CD1c-positive myeloid dendritic cell (primary cell): ENCODE data around the gene REG4.
"Not testable (repeated sequence)": the region's sequence is repeated elsewhere in the genome, so short reads cannot be mapped to it uniquely, and the experiment has no call there.

Experiments used
- DNase-seq: peaks from one replicate; pipeline ENCODE4 v3.0.0-alpha.2; 2016; ENCODE audit errors: extremely low spot score

REG4 gene

DNA sequence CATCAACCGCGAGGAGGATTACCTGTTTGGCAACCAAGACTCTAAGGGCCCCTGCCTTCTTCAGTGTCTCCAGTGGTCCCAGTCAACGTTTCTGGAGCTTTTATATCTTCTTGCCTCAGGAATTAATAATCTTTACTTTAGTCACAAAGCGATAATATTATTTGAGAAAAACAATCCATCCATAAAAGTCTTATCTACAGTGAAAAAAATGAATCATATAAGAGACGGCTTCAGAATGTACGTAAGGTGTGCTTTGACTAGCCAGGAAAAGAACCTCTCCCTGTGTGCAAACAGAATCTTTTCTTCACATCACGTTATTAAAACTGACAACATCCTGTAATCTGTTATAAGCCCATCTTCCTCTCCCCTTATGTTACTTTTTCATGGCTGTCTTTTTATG is at the start of gene REG4:
REG4 (minus strand) TSS at position 74 of the 400 bp plus-strand sequence. CDS start 2,691 bp downstream, outside the sequence.
- DNase-seq: no peak

- peak; percentile 17 for DNase-seq
Observed at GRCh38 chr1:119859647-119860046, 48.4 kb upstream of the REG4 start.

DNA sequence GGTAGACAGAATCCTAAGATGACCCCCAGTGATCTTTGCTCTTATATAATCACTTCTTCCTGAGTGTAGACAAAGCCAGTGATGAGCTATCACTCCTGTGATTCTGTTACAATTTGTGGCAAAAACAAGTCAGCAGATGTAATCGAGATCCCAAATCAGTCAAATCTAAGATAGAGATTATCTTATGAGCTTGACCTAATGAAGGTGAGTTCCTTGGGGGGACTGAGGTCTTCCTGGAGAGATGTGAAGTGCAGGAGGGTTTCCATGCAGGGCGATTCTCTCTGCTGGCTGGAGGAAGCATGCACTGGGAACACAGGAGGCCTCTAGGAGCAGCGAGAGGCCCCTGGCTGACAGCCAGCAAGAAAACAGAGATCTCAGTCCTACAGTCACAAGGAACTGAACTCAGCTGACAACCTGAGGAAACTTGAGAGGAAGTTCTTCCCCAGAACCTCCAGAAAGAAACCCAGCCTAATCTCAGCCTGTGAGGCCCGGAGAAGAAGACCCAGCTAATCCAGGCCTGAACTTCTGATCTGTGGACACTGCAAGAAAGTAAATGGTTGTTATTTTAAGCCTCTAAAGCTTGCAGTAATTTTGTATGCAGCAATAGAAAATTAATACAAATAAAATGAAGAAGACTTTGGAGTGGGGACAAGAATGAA is 47.4 kb upstream of the REG4 start:
- DNase-seq: peak; percentile 7

DNA sequence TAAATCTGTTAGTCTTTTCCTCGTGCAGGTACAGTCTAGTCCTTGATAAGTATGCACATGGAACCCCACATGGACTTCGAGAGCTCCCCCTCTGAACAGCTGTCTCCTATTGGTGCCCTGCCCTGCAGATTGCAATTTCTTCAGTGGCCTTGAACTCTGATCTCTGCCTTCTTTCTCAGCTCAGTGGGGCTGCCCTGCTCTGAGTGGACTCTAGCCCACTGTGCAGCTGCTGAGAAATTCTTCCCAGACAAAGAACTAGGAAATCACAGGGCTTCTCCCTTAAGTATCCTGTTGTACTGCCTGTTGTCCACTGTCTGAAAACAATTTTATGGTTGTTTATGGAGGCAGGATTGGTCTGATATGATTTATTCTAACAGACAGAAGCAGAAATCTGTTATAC is 46.9 kb upstream of the REG4 start:
- no peak for DNase-seq

GRCh38 chr1:119853155-119853554 is 41.9 kb upstream of the REG4 start:
- no peak for DNase-seq

- DNase-seq: not testable (repeated sequence)
Observed at GRCh38 chr1:119844206-119844605, 32.9 kb upstream of the REG4 start.

GRCh38 chr1:119841306-119841705 is 30.0 kb upstream of the REG4 start:
- no peak for DNase-seq

DNA sequence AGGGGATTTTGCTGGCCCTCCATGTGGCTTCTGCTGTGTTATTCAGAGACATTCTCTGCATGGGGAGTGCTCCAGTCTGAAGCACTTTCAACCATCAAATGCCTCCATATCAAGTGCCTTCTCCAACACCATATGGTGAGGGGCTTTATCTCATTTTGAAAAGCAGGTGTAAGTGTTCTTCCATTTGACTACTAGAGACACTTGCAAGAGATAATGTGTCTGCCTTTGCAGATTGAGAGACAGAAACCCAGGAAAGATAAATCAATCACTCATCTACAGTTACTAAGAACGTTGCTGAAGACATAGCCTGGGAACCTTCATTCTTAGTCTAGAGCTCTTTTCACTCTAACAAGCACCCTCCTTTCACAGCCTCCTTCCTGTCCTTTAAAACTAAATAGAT is 29.5 kb upstream of the REG4 start:
- DNase-seq: no peak

DNA sequence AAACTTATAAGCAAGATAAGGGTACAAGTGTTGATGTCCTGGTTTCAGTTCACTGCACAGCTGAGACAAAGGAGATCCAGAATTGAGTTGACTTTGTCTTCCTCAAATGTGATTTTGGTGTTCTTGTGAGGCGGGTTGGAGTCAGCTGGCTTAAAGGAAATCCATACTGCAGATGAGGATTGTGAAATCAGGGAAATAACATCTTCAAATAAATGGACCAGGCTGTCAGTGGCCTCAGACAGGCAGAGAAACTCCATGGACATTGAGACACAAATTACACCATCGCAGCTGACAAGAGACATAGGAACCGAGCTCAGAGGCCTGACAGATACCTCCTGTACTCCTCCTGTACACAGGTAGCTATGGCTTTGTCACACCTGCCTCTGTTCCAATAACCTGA is 27.0 kb upstream of the REG4 start:
- peak; percentile 33 for DNase-seq

- DNase-seq: no peak
Observed at GRCh38 chr1:119834990-119835389, 23.7 kb upstream of the REG4 start.

DNA sequence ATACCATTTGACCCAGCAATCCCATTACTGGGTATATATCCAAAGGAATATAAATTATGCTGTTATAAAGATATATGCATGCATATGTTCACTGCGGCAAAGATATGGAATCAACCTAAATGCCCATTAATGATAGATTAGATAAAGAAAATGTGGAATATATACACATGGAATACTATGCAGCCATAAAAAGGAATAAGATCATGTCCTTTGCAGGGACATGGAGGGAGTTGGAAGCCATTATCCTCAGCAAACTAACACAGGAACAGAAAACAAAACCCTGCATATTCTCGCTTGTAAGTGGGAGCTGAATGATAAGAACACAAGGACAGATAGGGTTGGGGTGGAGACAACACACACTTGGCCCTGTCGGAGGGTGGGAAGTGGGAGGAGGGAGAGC is 19.8 kb upstream of the REG4 start:
- no peak for DNase-seq

- DNase-seq: no peak
Observed at GRCh38 chr1:119829625-119830024, 18.4 kb upstream of the REG4 start.

DNA sequence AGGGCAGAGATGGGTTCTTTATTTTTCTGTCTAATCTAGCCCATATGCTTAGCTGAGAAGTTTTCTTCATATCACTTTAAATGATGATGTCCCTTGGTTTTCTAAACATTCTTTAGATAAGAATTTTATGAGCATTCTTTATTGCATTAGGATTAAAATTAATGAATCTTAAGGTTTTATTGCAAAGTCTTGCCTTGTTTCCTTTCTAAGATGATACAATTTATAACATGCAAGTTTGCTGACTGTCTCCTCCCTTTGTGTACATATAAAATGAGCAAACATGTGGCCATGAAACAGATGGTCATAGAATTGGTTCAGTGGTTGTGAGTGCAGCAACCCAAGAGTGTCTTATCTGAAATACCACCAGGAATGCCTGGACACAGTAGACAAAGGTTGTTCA is 17.7 kb upstream of the REG4 start:
- DNase-seq: not testable (repeated sequence)

DNA sequence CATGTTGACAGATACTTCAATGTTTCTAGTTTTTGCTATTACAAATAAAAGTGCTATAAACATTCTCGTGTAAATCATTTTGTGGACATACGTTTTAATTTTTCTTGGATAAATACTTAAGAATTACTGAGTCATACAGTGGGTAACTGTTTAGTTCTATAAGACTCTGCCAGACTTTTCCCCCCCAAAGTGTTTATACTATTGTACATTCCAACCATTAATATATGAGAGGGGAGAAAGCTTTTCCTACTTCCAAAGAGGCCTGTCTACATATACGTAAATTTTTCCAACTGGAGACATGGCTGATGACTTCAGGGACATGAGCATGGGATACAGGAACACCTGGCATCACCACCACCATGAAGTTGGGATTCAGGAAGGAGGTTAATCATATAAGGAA is 17.0 kb upstream of the REG4 start:
- DNase-seq: no peak

- no peak for DNase-seq
Observed at GRCh38 chr1:119827010-119827409, 15.8 kb upstream of the REG4 start.

DNA sequence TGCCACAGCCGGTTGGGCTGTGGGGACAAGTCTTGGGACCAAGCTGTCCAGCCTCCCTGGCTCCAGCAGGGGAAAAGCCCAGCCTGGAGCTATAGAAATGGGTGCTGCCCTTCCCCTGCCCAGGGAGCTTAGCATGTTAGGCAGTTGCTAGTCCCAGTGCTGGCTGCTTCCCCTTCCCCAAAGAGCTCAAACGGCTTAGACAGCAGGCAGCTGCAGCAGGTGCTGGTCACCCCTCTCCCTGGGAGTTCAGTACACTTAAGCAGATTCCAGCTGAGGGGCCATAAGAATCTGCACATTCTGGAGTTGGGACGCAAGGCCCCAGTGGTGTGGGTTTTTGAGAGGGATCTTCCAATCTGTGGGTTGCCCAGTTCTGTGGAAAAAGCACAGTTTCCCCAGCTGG is 11.1 kb upstream of the REG4 start:
- no peak for DNase-seq

- DNase-seq: no peak
Observed at GRCh38 chr1:119818181-119818580, 6.9 kb upstream of the REG4 start.

- no peak for DNase-seq
Observed at GRCh38 chr1:119816407-119816806, 5.1 kb upstream of the REG4 start.

- DNase-seq: no peak
Observed at GRCh38 chr1:119815928-119816327, 4.7 kb upstream of the REG4 start.

DNA sequence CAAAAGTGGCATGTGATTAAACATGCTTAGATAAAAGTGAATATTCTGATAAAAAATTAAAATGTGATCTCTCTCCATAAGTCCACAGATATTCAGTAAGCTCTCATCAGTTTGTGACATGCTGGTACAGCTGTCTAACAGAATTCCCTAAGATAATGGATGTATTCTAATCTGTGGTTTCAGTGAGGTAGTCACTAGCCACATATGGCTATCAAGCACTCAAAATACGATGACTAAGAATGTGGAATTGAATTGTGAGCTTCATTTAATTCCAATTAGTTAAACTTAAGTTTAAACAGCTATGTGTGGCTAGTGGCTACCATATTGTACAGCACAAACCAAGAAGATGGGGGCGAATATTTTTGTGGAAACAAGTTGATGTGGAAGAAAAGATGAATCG is 4.1 kb upstream of the REG4 start:
- DNase-seq: no peak

GRCh38 chr1:119814288-119814687 is 3.0 kb upstream of the REG4 start:
- DNase-seq: no peak

GRCh38 chr1:119811985-119812557 is 811 bp upstream of the REG4 start:
- DNase-seq: no peak

GRCh38 chr1:119808972-119809550 is 2.2 kb downstream of the REG4 start:
- DNase-seq: peak; percentile 69

DNA sequence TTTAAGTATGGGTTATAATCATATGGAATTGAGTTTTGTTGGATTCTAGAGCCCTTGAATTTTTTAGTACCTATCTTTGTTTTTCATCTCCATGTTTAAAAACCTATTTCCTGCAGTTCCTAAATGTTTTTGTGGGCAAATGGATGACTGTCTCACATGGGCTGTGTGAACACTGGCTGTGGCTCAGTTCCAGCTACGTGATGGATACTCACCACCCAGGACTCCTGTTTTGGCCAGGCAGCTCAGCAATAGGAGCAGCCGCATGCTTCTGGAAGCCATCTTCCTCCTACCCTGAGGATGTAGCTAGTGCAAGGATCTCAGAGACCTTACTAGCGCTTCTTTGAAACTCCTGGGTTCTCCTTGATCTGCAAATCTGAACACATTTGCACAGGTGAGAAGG is 2.8 kb downstream of the REG4 start:
- DNase-seq: no peak
